K562 (cell line): ENCODE results near the gene FKBP9. TPM values are rescaled to one million over a fixed set of nuclear protein-coding genes. Genes with fewer than 3 reads are reported as not detected.

Experiments used
- ATAC-seq: fragments of 200-7000 bp; cut with Tn5 transposase; 3 replicates; pipeline ENCODE4 v1.9.1; 2020; ENCODE audit warnings: moderate library complexity
- BruUV-seq: library from RNA; stranded (reverse); fragments of 400-500 nt; replicated peaks from 2 replicates; lab custom pipeline; 2021; lab: Mats Ljungman, UMichigan
- CTCF ChIA-PET: fragments of 300-600 bp; formaldehyde crosslinking; extraction: SDS; loops from one replicate; lab custom pipeline; 2021; ENCODE audit warnings: low intra/inter-chr PET ratio; lab: Yijun Ruan, JAX
- POLR2A ChIA-PET: fragments of 300-600, 350-650 bp; sonication (Branson Sonifier 250); formaldehyde crosslinking; extraction: SDS; loops from one replicate; lab custom pipeline; 2021; ENCODE audit warnings: antibody characterized with exemption, inconsistent platforms; lab: Yijun Ruan, JAX
- DNase-seq, 4 experiments: peaks; one replicate each; pipeline versions ENCODE4 v3.0.0 to v3.0.0-alpha.2; 2011 to 2018; ENCODE audit warnings: low spot score in 3 of 4, mixed read lengths in 3 of 4; ENCODE audit errors: extremely low read depth in 1 of 4
- FAIRE-seq: peaks from 2 replicates; lab custom pipeline; 2011; peaks lifted over from hg19 to GRCh38; lab: Jason Lieb, UNC
- H2AFZ ChIP-seq: 2 replicates; pipeline ENCODE4 v1.6.0; 2011; ENCODE audit warnings: low read depth, low read length, control low read depth, inconsistent platforms
- H3K27ac ChIP-seq: fragments of 200-600 bp; 3 replicates; pipeline ENCODE4 v1.8.0; 2011; ENCODE audit warnings: low read depth, mild to moderate bottlenecking, control low read depth, inconsistent platforms, low read length, moderate library complexity, mixed read lengths; ENCODE audit errors: extremely low read depth
- H3K27me3 ChIP-seq, 2 experiments: fragments of 300-600 bp in 1 of 2; 2 replicates in 1 of 2; 3 replicates in 1 of 2; pipeline versions ENCODE4 v1.6.0 to v1.8.0; 2011; ENCODE audit warnings: inconsistent platforms in 2 of 2, low read length in 2 of 2, mild to moderate bottlenecking in 1 of 2, mixed read lengths in 1 of 2, moderate library complexity in 1 of 2; ENCODE audit not compliant: control insufficient read depth in 2 of 2, insufficient read depth in 2 of 2
- H3K36me3 ChIP-seq: fragments of 300-600 bp; 3 replicates; pipeline ENCODE4 v1.8.0; 2011; ENCODE audit warnings: mild to moderate bottlenecking, low read length, inconsistent platforms; ENCODE audit not compliant: control insufficient read depth, insufficient read depth
- H3K4me1 ChIP-seq, 2 experiments: fragments of 200-600 bp in 1 of 2; replicated peaks in 1 of 2; 2 replicates in 1 of 2; 3 replicates in 1 of 2; pipeline versions ENCODE4 v1.5.1 to v1.8.0; 2011; ENCODE audit warnings: inconsistent platforms in 2 of 2, low read length in 2 of 2, mild to moderate bottlenecking in 1 of 2, mixed read lengths in 1 of 2, moderate library complexity in 1 of 2; ENCODE audit not compliant: control insufficient read depth in 2 of 2, insufficient read depth in 2 of 2
- H3K4me2 ChIP-seq: 2 replicates; pipeline ENCODE4 v1.6.1; 2011; ENCODE audit warnings: low read length, control low read depth, inconsistent platforms, mixed read lengths; ENCODE audit not compliant: insufficient read depth
- H3K4me3 ChIP-seq: fragments of 200-600 bp; sonication (generic), shearing (Covaris generic); 2 replicates; pipeline ENCODE4 v1.5.1; 2016; ENCODE audit warnings: control low read depth, inconsistent platforms
- H3K79me2 ChIP-seq: fragments of 200-600 bp; 3 replicates; pipeline ENCODE4 v1.8.0; 2011; ENCODE audit warnings: low read length, inconsistent platforms; ENCODE audit not compliant: control insufficient read depth, insufficient read depth
- H3K9ac ChIP-seq, 2 experiments: 2 replicates each; pipeline versions ENCODE4 v1.6.0 to v1.6.1; 2011; ENCODE audit warnings: low read depth in 2 of 2, low read length in 2 of 2, control low read depth in 1 of 2, inconsistent platforms in 1 of 2, mild to moderate bottlenecking in 1 of 2, mixed read lengths in 1 of 2; ENCODE audit not compliant: insufficient read depth in 1 of 2
- H3K9me1 ChIP-seq: one replicate; pipeline ENCODE4 v1.6.0; 2011; ENCODE audit warnings: inconsistent platforms, mild to moderate bottlenecking, low read length, moderate library complexity; ENCODE audit not compliant: control insufficient read depth, insufficient read depth
- H3K9me3 ChIP-seq: replicated peaks from 2 replicates; pipeline ENCODE4 v1.5.1; 2011; ENCODE audit warnings: low read depth, low read length, inconsistent platforms; ENCODE audit not compliant: control insufficient read depth, insufficient read depth
- H4K20me1 ChIP-seq: replicated peaks from 2 replicates; pipeline ENCODE4 v1.6.1; 2011; ENCODE audit warnings: low read length, inconsistent platforms, mixed read lengths; ENCODE audit not compliant: control insufficient read depth, insufficient read depth
- IFI16 ChIP-seq: fragments of 250-450 bp; sonication (Bioruptor Pico); IDR thresholded peaks from 2 replicates; pipeline ENCODE4 v2.1.2; 2022; ENCODE audit warnings: mild to moderate bottlenecking, inconsistent platforms
- MBD2 ChIP-seq: sonication (generic); IDR thresholded peaks from 2 replicates; pipeline ENCODE4 v1.6.1; 2016; ENCODE audit warnings: low read depth, borderline replicate concordance
- ZNF23 ChIP-seq: fragments of 250-450 bp; sonication (Bioruptor Pico); IDR thresholded peaks from 2 replicates; pipeline ENCODE4 v1.4.0; 2020; ENCODE audit warnings: mild to moderate bottlenecking
- ZNF316 ChIP-seq: fragments of 450-650 bp; IDR thresholded peaks from 2 replicates; pipeline ENCODE4 v1.6.1; 2016
- WGBS: fragments of 100-300 bp; shearing (Covaris generic); methylation state at CpG from one replicate; pipeline ENCODE4 v1.1.6; 2016; ENCODE audit warnings: low coverage, mixed read lengths; ENCODE audit not compliant: insufficient coverage; ENCODE audit errors: missing lambda C conversion rate; 5-methylcytosine and 5-hydroxymethylcytosine counted together
- in situ Hi-C: fragments of 300-500 bp; cut with MboI; formaldehyde crosslinking; loops from 4 replicates; pipeline ENCODE4 v1.15.0; 2018; ENCODE audit warnings: inconsistent platforms, mixed read lengths
- intact Hi-C: fragments of 100-400 bp; cut with micrococcal nuclease; formaldehyde crosslinking; loops from 2 replicates; pipeline ENCODE4 v1.14.2; 2022
- polyA plus RNA-seq, 8 experiments: library from polyadenylated mRNA; depleted of rRNA in 4 of 8; stranded (reverse) in 5 of 8; unstranded in 3 of 8; fragments of >200 nt; fragmentation: Nextera tagmentation in 2 of 8; fragmentation: Illumina TruSeq in 1 of 8; extraction: Ambion mirVana in 2 of 8; extraction: Trizol in 1 of 8; gene quantifications; 2 replicates each; pipeline versions ENCODE4 v1.2.1 to v1.2.3, GENCODE V29; 2011 to 2014; ENCODE audit warnings: inconsistent platforms in 1 of 8, missing spikeins in 1 of 8
- total RNA-seq, 7 experiments: library from RNA; depleted of rRNA in 6 of 7; stranded (reverse); fragments of >200 nt in 6 of 7; fragmentation: Illumina TruSeq in 2 of 7; extraction: Trizol in 2 of 7; gene quantifications; 2 replicates each; pipeline versions ENCODE4 v1.2.1 to v1.2.3, GENCODE V29; 2011 to 2021; ENCODE audit warnings: low replicate concordance in 1 of 7

Gene FKBP9
- total and polyA plus RNA-seq, 9 of the 15 experiments (the other 6 are each of a cell fraction or from before 2014, with no cell fraction given), result 5.9 to 23.7 (median 15.8) TPM

DNA sequence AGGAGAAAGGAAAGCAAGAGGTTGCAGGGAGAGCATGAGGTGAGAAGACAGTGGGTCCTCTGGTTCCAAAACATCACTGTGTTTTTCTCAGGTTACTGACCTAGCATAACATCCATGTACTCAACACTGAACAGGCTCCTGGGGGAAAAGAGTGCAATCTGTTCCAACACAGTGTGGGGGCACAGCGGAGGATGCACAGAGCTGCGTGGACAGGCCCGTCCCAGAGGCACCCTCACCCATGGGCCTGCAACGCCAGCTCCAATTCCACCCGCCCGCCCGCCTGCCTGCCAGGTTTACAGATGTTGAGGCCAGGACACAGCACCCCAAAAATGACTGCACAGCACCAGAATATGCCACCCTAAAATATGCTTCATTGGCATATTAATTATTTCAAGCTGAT, 26.9 kb upstream of the FKBP9 start:
- no peak overlapping the region for H3K27ac ChIP-seq
- no peaks in the 10 kb centered on the region for H3K4me1 ChIP-seq
- no peak for DNase-seq
- ChIA-PET POLR2A (interaction anchor here (1.2 kb wide), 1 partner anchor 25 kb away, joined by 4 read pairs; no protein-coding TSS in a partner anchor), CTCF (no interaction called here)
- 96% methylated on average over 7 of the region's 7 CpGs for WGBS
- no peak overlapping the region for H3K9ac ChIP-seq
- in situ Hi-C loops, result no loop called here
- no peak for TF ChIP-seq MBD2
- TF ChIP-seq ZNF23 (CRISPR knock-in tag), result no peak
- peak; percentile 28; the same call in 1 of the 2 replicates for TF ChIP-seq ZNF316
- H3K79me2 ChIP-seq, result peaks cover 4% of the 10 kb centered on the region; the same call in 1 of the 3 replicates
- no TSS peak for BruUV-seq
- ATAC-seq, result no peak
- no peak overlapping the region for H3K4me2 ChIP-seq
- H4K20me1 ChIP-seq, result no peaks in the 10 kb centered on the region
- H3K9me3 ChIP-seq, result no peaks in the 10 kb centered on the region
- peaks cover 3% of the 10 kb centered on the region for H3K9me1 ChIP-seq
- H2AFZ ChIP-seq, result no peak overlapping the region
- no peak for FAIRE-seq
- H3K27me3 ChIP-seq, result no peaks in the 10 kb centered on the region
- intact Hi-C loops, result no loop called here
- H3K36me3 ChIP-seq, result peaks cover 59% of the 10 kb centered on the region
- H3K4me3 ChIP-seq, result no peak overlapping the region

DNA sequence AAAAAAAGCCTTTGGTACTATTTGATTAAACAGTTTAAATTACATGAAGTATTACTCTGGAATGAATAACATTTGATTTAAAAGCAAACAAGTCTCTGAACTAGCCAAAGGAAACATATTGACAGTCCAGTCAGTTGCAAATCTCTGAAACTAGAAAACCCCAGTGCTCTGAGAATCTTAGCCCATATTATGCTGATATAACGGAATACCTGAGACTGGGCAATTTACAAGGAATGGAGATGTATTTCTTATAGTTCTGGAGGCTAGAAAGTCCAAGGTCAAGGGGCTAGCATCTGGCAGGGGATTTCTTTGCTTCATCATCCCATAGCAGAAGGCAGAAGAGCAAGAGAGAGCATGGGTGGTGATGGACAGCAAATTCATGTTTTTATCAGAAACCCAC, 21.7 kb upstream of the FKBP9 start:
- intact Hi-C loops, result no loop called here
- Histone ChIP-seq H3K9me3 (no peaks in the 10 kb centered on the region), H4K20me1 (no peaks in the 10 kb centered on the region), H3K4me2 (no peak overlapping the region), H2AFZ (no peak overlapping the region), H3K79me2 (peaks cover 41% of the 10 kb centered on the region), H3K4me1 (peaks cover 0 to 8% of the 10 kb centered on the region in 2 experiments; a peak in 3 of 5 replicates), H3K4me3 (no peak overlapping the region), H3K9me1 (peaks cover 3% of the 10 kb centered on the region), H3K36me3 (peaks cover 45% of the 10 kb centered on the region), H3K27me3 (no peaks in the 10 kb centered on the region), H3K9ac (no peak overlapping the region), H3K27ac (no peak overlapping the region)
- 81% methylated on average over 1 of the region's 1 CpG for WGBS
- BruUV-seq, result no TSS peak
- FAIRE-seq (no peak), DNase-seq (no peak), ATAC-seq (no peak)
- POLR2A ChIA-PET, result no interaction called here
- CTCF ChIA-PET, result no interaction called here
- in situ Hi-C loops, result no loop called here
- TF ChIP-seq ZNF316 (peak; percentile 58), IFI16 (CRISPR knock-in tag) (no peak)
